Right ventricle myocardium inferior (tissue), 1 donor: ENCODE data around the gene MINDY4. TPM values are rescaled to one million over a fixed set of nuclear protein-coding genes. Genes with fewer than 3 reads are reported as not detected.

Experiments
- ATAC-seq: fragments of 200-7000 bp; cut with Tn5 transposase; one replicate; pipeline ENCODE4 v1.9.1; 2020; ENCODE audit warnings: mild to moderate bottlenecking, moderate library complexity
- DNase-seq: peaks from one replicate; pipeline ENCODE4 v3.0.0; 2021; ENCODE audit errors: missing footprints
- intact Hi-C: fragments of 100-400 bp; cut with DNase I; formaldehyde crosslinking; loops from one replicate; pipeline ENCODE4 v1.11.0; 2022
- total RNA-seq: library from RNA; stranded (reverse); fragmentation: NEBNext Ultra II Directional; extraction: Animal tissue kit (Norgen Biotek cat#: 25700); gene quantifications from one replicate; pipeline ENCODE4 v1.2.1, GENCODE V29; 2021
- donor health status: DM: no; HTN: yes; CAD: no; lungs with severe emphysema.

MINDY4 gene
- total RNA-seq, 1 donor from 2014 or later, result 3.5 TPM

GRCh38 chr7:30938435-30939316, 167.5 kb downstream of the MINDY4 start:
- peak; percentile 85 for ATAC-seq
- intact Hi-C loops, result loop anchor here (5.0 kb wide), 1 partner anchor 34 kb away; no protein-coding TSS in a partner anchor
- peak; percentile 91 for DNase-seq

DNA sequence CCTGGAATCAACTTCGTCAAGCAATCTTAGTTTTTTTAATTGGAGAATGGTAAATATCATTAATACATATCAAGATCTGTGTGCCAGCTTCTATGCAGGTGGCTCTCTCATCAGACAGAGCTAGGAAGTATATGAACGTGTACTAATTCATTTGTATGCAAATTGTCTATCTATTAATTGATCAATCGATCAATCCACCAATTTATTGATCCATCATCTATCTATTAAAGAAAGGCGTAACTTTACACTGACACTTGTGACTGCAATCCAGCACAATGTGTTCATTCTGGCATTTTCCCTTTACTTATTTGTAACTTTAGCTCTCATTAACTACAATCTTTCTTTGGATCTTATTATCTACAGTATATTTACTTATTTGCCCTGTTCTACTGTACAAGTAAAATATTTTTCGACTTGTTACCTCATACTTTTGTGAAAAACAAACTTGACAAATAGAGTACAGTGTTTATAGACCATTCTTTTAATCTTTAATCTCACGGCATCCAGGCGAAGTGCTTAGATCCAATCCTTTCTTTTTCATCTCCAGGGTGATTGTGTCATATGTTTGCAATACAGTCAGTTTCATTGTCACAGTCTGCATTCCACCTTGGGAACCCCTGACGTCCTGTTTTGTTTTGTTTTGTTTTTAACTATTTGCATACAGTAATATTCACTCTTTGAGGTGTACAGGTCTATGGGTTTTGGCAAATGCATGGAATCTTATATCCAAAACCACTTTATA, 170.5 kb downstream of the MINDY4 start:
- DNase-seq (no peak), ATAC-seq (no peak)
- intact Hi-C loops, result no loop called here

Other genes with a start within 250 kb of the MINDY4 start
- gene GARS1, start 176.5 kb upstream of the MINDY4 start, total RNA-seq, result 32.3 TPM
- gene CRHR2, start 89.0 kb upstream of the MINDY4 start, total RNA-seq, result 0.35 TPM
- gene INMT, start 19.3 kb upstream of the MINDY4 start, total RNA-seq, result 48.1 TPM
- 284 TPM for gene AQP1, start 140.4 kb downstream of the MINDY4 start, total RNA-seq
- gene GHRHR, start 192.5 kb downstream of the MINDY4 start, total RNA-seq, result not detected